ENCODE data around the gene MARK4.

The MARK4 gene

DNA sequence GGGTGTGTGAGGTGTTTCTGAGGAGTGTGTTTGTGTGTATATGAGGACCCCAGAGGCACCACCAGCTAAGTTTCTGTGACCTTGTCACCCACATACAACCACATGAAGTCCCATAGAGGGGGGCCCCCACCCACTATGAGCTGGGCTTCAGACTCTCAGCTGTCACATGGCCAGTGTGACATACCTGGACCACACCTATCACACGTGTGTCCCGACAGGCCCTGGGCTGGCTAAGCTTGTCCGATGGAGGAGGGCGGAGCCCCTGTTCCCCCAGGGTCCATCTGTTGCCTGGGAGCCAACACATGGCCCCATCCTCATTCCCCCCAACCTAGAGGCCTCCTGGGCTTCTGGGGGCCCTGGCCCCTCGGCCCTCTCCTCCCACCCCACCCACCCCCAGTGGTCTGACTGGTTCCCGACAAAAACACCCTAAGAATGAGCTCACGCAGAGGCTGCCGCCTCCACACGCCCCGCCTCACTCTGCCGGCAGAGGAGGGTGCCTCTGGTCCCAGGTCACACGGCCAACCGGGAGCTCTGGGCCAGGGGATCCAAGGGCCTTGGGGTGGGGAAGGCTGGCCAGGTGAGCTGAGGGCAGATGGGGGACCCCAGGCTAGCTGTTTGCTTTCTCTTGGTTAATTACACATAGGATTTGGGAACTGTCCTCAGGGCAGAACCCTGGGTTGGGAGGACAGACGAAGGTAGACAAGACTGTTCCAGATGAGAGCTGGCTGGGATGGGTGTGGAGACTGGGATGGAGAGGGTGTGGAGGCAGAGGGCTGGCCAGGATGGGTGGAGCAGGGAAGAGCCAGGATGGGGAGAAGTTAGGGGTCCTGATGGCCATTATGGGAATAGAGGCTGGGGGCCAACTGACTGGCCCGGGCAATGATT, 93.8 kb downstream of the MARK4 start:
- no peak for DNase-seq

DNA sequence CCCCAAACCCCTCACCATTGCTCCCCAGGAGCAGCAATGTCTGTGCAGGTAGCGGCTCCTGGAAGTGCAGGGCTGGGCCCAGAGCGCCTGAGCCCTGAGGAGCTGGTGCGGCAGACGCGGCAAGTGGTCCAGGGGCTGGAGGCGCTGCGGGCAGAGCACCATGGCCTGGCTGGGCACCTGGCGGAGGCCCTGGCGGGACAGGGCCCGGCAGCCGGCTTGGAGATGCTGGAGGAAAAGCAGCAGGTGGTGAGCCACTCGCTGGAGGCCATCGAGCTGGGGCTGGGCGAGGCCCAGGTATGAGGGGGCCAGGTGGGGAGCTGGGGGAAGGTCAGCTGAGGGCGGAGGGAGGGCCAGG, 94.4 kb downstream of the MARK4 start:
- no peak for DNase-seq

DNA sequence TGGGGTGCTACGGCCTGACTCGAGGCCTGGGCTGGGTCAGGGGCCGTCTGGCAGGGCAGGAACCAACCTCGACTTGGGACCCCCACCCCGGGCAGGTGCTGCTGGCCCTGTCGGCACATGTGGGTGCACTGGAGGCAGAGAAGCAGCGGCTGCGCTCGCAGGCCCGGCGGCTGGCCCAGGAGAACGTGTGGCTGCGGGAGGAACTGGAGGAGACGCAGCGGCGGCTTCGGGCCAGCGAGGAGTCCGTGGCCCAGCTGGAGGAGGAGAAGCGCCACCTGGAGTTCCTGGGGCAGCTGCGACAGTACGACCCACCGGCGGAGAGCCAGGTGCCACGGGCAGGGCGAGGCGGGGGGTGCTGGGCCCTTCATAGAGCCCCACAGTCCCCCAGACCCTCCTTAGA, 95.4 kb downstream of the MARK4 start:
- no peak for DNase-seq

DNA sequence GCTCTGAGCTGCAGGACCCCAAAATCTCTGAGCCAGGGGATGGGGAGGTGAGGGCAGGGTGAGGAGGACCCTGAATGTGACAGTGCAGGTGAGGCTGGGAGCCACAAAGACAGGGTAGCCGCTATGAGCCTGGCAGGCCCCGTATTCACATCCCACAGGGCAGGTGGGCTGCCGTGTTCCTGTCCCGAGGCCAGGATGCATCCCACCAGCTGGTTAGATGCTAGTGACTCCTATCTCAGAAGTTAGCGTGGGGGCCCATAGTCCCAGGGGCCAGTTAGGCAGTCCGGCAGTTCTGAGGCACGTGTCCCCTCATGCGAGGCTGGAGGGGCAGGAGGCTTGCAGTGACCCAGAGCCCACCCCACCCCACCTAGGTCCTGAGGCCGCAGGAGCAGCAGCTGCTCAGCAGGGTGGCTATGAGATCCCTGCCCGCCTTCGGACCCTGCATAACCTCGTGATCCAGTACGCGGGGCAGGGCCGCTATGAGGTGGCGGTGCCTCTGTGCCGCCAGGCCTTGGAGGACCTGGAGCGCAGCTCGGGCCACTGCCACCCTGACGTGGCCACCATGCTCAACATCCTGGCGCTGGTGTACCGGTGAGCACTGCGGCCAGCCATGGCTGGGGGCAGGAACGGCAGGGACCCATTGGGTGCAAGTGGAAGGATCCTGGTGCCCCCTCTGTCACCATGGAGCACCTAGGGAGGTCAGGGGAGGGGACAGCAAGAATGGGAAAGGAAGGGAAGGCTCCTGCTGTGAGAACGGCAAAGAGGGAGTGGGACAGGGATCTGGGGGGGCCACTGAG, 96.7 kb downstream of the MARK4 start:
- no peak for DNase-seq

DNA sequence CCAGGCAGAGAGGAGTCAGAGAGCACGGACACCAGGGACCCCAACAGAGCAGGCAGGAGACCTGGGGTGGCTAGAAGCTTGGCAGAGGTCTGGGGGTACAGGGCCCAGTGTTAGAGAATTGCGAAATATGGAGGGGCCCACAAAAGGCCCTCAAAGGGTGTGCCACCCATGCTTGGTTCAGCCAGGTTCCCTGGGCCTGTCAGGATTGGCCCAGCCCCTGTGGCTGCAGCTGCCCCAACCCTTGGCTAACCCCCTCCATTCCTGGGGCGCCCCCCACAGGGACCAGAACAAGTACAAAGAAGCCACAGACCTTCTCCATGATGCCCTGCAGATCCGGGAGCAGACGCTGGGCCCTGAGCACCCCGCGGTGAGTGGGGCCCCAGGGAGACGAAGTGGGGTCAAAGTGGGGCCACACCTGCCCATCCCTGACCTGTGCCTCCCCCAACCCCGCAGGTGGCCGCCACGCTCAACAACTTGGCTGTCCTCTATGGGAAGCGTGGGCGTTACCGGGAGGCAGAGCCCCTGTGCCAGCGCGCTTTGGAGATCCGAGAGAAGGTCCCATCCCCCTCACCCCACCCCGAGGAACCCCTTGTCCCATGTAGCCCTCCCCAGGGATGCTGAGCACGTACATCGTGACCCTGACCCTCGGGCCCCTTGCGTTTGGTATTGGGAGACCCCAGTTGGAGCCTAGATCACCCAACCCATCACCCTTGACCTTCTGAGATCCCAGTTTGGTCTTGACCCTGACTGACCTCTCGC, 97.5 kb downstream of the MARK4 start:
- DNase-seq = no peak

DNA sequence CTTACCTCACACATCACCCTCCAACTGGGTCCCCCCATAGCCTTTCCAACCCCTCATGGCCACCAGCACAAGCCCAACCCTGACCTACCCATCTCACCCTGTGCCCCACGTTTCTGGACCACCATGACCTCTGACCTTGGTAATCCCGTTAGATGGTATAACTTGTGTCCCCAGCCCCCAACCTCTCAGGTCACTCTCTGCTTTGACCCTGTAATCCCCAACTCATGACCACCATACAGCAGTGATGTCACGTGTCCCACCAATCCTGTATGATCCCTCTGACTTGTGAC, 98.0 kb downstream of the MARK4 start:
- no peak for DNase-seq

DNA sequence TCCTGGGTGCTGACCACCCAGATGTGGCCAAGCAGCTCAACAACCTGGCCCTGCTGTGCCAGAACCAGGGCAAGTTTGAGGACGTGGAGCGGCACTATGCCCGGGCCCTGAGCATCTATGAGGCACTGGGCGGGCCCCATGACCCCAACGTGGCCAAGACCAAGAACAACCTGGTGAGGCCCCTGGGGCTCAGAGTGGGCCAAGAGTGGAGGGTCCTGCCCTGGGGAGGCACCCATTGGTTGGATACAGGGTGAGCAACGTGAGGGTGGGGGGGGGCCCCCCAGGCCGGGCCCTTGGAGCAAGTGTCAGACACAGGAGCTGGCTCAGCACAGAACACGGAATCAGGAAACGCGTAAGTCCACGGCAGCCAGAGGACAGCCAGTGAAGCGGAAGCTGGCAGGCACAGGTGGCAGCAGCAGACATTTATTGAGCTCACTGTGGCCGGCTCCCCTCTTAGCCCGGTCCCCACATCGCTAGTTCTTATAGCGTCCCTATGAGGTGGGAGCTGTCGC, 98.4 kb downstream of the MARK4 start:
- no peak for DNase-seq

DNA sequence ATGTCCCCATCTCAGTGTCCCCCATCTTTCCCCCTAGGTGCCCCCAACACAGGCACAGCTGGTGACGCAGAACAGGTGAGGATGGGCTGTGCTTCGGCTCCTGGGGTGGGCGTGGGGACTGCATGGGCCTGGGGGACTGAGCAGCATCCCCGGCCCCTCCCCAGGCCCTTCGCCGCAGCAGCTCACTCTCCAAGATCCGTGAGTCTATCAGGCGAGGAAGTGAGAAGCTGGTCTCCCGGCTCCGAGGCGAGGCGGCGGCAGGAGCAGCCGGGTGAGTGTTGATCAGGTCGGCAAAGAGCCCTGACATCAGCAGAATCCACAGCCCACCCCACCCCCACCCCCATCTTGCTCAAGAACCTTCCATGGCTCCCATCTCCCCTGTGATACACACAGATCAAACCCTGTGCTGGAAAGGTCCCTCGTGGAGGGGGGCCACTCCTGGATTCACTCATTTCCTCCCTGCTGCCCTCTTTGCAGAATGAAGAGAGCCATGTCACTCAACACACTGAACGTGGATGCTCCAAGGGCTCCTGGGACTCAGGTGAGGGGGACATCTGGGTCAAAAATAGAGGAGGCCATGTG, 99.5 kb downstream of the MARK4 start:
- no peak for DNase-seq

DNA sequence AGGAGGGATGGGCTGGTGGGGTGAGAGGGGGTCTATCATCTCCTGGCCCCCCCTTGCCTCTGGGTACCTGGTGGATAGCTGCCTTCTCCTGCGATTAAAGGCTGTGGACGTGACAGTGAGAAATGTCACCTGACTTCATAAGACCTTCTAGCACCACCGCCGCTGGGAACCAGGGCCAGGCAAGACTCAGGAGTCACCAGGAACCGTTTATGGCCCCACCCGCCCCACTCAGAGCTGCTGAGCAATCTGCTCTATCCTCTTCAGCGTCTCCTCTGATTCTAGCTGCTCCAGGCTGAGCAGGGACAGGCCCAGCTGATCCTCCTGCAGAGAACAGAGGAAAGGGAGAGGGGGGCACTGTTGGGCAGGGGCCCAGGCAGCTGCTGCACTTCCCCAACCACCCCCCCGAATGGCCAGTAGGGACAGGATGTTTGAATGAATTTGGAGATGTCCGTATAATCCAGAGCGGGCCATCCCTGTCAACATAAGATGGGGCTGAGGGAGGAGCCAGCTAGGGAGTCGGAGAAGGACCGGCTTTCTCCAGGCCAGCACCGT, 100.4 kb downstream of the MARK4 start:
- DNase-seq = no peak

DNA sequence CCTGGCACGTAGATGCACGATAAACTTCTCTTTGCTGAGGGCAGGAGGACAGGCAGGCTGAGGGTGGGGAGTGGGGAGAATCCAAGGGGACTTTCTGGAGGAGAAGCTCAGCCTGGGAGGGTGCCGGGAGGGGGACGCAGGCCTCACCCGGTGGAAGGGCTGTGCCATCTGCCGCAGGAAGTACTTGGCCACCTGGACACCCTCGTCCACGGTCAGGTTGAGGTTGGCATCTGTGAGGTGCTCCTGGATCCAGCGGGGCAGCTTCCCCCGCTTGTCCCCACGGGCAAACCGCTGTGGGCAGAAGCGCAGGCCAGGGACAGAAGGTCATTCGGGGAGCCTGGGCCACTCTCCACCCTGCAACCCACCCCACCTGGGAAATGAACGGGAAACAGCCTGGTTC, 101.0 kb downstream of the MARK4 start:
- DNase-seq = no peak

DNA sequence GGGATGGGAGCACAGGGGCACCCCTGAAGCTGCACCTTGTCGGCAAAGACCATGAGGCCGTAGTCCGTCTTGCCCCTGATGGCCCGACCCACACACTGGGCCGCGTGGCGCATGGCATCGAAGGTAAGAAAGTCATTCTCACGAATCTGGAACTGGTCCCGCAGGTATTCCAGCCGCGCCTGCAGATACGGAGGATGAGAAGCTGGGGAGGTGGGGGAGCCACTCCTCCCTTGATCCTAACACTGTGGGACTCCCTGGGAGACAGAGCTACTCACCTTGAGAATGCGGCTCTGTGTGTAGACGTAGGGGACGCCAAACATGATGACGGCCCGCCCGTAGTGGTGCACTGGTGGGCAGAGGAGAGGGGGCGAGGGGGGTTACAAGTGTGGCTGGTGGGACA, 101.4 kb downstream of the MARK4 start:
- no peak for DNase-seq

DNA sequence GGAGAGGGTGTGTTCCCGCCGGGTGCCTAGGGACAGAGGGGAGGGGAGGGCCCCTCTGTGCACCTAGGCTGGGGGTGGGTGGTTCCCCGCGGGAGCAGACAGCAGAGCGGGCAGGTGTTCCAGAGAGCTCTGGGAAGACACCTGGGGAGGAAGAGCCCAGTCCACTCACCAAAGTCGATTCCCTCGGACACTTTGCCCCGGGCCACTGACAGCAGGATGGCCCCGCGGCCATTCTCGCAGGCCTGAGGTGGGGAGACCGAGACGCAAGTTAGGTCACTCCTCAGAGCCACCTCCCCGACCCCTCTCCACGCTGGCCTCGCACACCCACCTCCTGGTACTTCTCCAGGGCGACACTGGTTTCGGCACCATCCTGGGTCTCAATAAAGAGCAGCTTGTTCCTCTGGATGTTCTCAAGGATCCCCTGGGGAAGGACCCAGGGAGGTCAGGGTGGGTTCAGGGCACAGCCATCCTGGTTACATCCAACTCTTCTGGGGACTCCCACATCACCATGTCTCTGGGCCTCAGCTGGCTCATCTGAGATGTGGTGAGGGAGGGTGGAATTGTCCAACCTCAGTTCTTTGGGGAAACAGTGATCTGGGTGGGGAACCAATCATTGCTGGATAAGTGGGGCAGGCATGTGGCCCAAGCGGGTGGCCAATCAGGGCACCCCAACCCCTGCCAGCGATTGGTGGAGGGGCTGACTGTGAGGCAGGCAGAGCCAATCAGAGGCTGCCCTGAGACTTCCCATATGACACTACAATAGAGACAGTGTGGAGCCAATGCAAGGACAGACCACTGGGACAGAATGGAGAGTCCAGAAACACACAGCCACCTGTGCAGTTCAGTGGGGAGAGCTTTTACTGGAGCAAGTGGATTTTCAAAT, 102.1 kb downstream of the MARK4 start:
- DNase-seq = no peak

DNA sequence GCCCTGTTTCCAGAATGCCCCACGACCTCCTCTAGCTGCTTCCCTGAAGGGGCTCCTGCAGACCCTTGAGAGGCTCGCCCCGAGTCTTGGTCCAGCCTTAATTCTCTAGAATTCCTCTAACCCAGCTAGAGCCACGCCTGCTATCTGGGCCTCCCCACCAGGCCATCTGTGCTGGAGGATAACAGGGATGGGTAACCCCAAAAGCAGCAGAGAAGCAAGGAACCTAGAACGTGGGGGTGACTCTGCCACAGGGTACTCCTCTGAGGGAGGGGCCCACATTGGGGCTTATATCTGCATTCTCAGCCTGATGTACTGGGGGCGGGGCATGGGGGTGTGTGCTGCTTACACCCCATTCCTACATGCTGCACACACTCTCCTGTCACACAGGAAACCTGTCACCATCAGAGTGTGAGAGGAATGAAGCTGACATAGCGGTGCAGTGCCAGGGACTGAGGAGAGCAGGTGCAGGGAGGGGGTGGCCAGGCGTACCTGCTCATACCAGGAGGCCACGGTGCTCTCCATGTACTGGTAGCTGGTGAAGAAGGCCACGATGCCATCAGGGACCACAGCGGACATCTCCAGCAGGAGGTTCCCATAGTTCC, 103.3 kb downstream of the MARK4 start:
- DNase-seq = no peak
